ENCODE measurements around the gene IGFL2.
A peak's percentile ranks its signal among the peaks of the same experiment; 100 is the strongest.

Gene IGFL2

GRCh38 chr19:46113726-46114125, 34.3 kb upstream of the IGFL2 start:
- no peaks in the 10 kb centered on the region for H3K36me3 ChIP-seq (ENCODE audit: control insufficient read depth in 1 of 2, insufficient read depth in 2 of 2, low read length in 2 of 2)
- H3K4ac ChIP-seq (ENCODE audit: low read depth, low read length) = no peak overlapping the region

GRCh38 chr19:46115396-46116106, 32.5 kb upstream of the IGFL2 start:
- H4K12ac ChIP-seq (ENCODE audit: low read depth, low read length) = no peak overlapping the region
- H2BK12ac ChIP-seq (ENCODE audit: low read length) = peak overlapping the region; percentile 74
- H3K27me3 ChIP-seq (ENCODE audit: insufficient read depth, low read length) = no peaks in the 10 kb centered on the region
- H3K79me2 ChIP-seq (ENCODE audit: control insufficient read depth, insufficient read depth, low read length, poor library complexity) = no peaks in the 10 kb centered on the region
- no peak overlapping the region for H3K9ac ChIP-seq (ENCODE audit: low read length)
- peak overlapping the region; percentile 46 for H2AFZ ChIP-seq (ENCODE audit: insufficient read depth, low read length, poor library complexity)
- H2BK120ac ChIP-seq (ENCODE audit: insufficient read depth, low read length, poor library complexity) = peak overlapping the region; percentile 91
- H3K14ac ChIP-seq (ENCODE audit: low read length) = peak overlapping the region; percentile 78
- H3K27ac ChIP-seq (ENCODE audit: low read depth, low read length) = peak overlapping the region; percentile 74
- no peak overlapping the region for H3K18ac ChIP-seq (ENCODE audit: low read length)
- DNase-seq = no peak
- no peak overlapping the region for H3K4ac ChIP-seq (ENCODE audit: low read depth, low read length)
- H2BK5ac ChIP-seq (ENCODE audit: low read depth, low read length, poor library complexity) = peak overlapping the region; percentile 66
- H3K36me3 ChIP-seq (ENCODE audit: control insufficient read depth in 1 of 2, insufficient read depth in 2 of 2, low read length in 2 of 2) = no peaks in the 10 kb centered on the region
- peak overlapping the region; percentile 85 for H4K91ac ChIP-seq (ENCODE audit: low read depth, low read length)
- no peak overlapping the region for H3K4me3 ChIP-seq (ENCODE audit: low read depth, low read length)
- no peak overlapping the region for H3K23ac ChIP-seq (ENCODE audit: low read length)
- no peak overlapping the region for H4K8ac ChIP-seq (ENCODE audit: low read depth, low read length)
- peak overlapping the region; percentile 77 for H2AK5ac ChIP-seq (ENCODE audit: low read length)
- H3K9me3 ChIP-seq (ENCODE audit: insufficient read depth, low read depth, low read length) = peaks cover 4% of the 10 kb centered on the region
- H3K79me1 ChIP-seq (ENCODE audit: low read length) = peaks cover 19% of the 10 kb centered on the region
- WGBS (ENCODE audit: extremely low coverage, insufficient coverage, insufficient read length) = no CpG with 5 or more reads among the region's 9 CpGs
- peaks cover 4 to 10% of the 10 kb centered on the region in 2 experiments for H3K4me1 ChIP-seq (ENCODE audit: control insufficient read depth in 1 of 2, insufficient read depth in 2 of 2, low read length in 2 of 2)
- no peak overlapping the region for H3K4me2 ChIP-seq (ENCODE audit: low read length)

More at GRCh38 chr19:46113726-46114125, 34.3 kb upstream of the IGFL2 start:
- no peak overlapping the region for H3K9ac ChIP-seq (ENCODE audit: low read length)
- no peak for DNase-seq
- H3K18ac ChIP-seq (ENCODE audit: low read length) = no peak overlapping the region
- peak overlapping the region; percentile 66 for H3K27ac ChIP-seq (ENCODE audit: low read depth, low read length)
- H2BK120ac ChIP-seq (ENCODE audit: insufficient read depth, low read length, poor library complexity) = peak overlapping the region; percentile 90
- peaks cover 19% of the 10 kb centered on the region for H3K79me1 ChIP-seq (ENCODE audit: low read length)
- H3K79me2 ChIP-seq (ENCODE audit: control insufficient read depth, insufficient read depth, low read length, poor library complexity) = no peaks in the 10 kb centered on the region
- no peak overlapping the region for H2AFZ ChIP-seq (ENCODE audit: insufficient read depth, low read length, poor library complexity)
- H4K12ac ChIP-seq (ENCODE audit: low read depth, low read length) = no peak overlapping the region
- H3K4me3 ChIP-seq (ENCODE audit: low read depth, low read length) = no peak overlapping the region
- H2BK5ac ChIP-seq (ENCODE audit: low read depth, low read length, poor library complexity) = no peak overlapping the region
- WGBS (ENCODE audit: extremely low coverage, insufficient coverage, insufficient read length) = no CpG with 5 or more reads among the region's 1 CpG
- no peak overlapping the region for H4K8ac ChIP-seq (ENCODE audit: low read depth, low read length)
- H2AK5ac ChIP-seq (ENCODE audit: low read length) = no peak overlapping the region
- no peaks in the 10 kb centered on the region for H3K27me3 ChIP-seq (ENCODE audit: insufficient read depth, low read length)
- peaks cover 8 to 10% of the 10 kb centered on the region in 2 experiments for H3K4me1 ChIP-seq (ENCODE audit: control insufficient read depth in 1 of 2, insufficient read depth in 2 of 2, low read length in 2 of 2)
- no peak overlapping the region for H2BK12ac ChIP-seq (ENCODE audit: low read length)
- no peak overlapping the region for H4K91ac ChIP-seq (ENCODE audit: low read depth, low read length)
- H3K9me3 ChIP-seq (ENCODE audit: insufficient read depth, low read depth, low read length) = no peaks in the 10 kb centered on the region
- no peak overlapping the region for H3K14ac ChIP-seq (ENCODE audit: low read length)
- no peak overlapping the region for H3K4me2 ChIP-seq (ENCODE audit: low read length)
- no peak overlapping the region for H3K23ac ChIP-seq (ENCODE audit: low read length)

GRCh38 chr19:46116121-46116520, 31.9 kb upstream of the IGFL2 start:
- Histone ChIP-seq H3K18ac (ENCODE audit: low read length) (no peak overlapping the region), H4K8ac (ENCODE audit: low read depth, low read length) (no peak overlapping the region), H3K9me3 (ENCODE audit: insufficient read depth, low read depth, low read length) (peaks cover 4% of the 10 kb centered on the region), H3K27ac (ENCODE audit: low read depth, low read length) (no peak overlapping the region), H2AFZ (ENCODE audit: insufficient read depth, low read length, poor library complexity) (no peak overlapping the region), H3K4me3 (ENCODE audit: low read depth, low read length) (no peak overlapping the region), H2BK12ac (ENCODE audit: low read length) (no peak overlapping the region), H3K23ac (ENCODE audit: low read length) (no peak overlapping the region), H3K4me1 (ENCODE audit: control insufficient read depth in 1 of 2, insufficient read depth in 2 of 2, low read length in 2 of 2) (peaks cover 4 to 10% of the 10 kb centered on the region in 2 experiments), H3K4me2 (ENCODE audit: low read length) (no peak overlapping the region), H2BK120ac (ENCODE audit: insufficient read depth, low read length, poor library complexity) (no peak overlapping the region), H4K12ac (ENCODE audit: low read depth, low read length) (no peak overlapping the region), H3K9ac (ENCODE audit: low read length) (no peak overlapping the region), H4K91ac (ENCODE audit: low read depth, low read length) (no peak overlapping the region), H2BK5ac (ENCODE audit: low read depth, low read length, poor library complexity) (no peak overlapping the region), H3K14ac (ENCODE audit: low read length) (no peak overlapping the region), H3K36me3 (ENCODE audit: control insufficient read depth in 1 of 2, insufficient read depth in 2 of 2, low read length in 2 of 2) (no peaks in the 10 kb centered on the region), H3K79me1 (ENCODE audit: low read length) (peaks cover 19% of the 10 kb centered on the region), H3K79me2 (ENCODE audit: control insufficient read depth, insufficient read depth, low read length, poor library complexity) (no peaks in the 10 kb centered on the region), H3K4ac (ENCODE audit: low read depth, low read length) (no peak overlapping the region), H3K27me3 (ENCODE audit: insufficient read depth, low read length) (no peaks in the 10 kb centered on the region), H2AK5ac (ENCODE audit: low read length) (no peak overlapping the region)
- no CpG with 5 or more reads among the region's 3 CpGs for WGBS (ENCODE audit: extremely low coverage, insufficient coverage, insufficient read length)
- no peak for DNase-seq

GRCh38 chr19:46118136-46118535, 29.9 kb upstream of the IGFL2 start:
- no peaks in the 10 kb centered on the region for H3K36me3 ChIP-seq (ENCODE audit: control insufficient read depth in 1 of 2, insufficient read depth in 2 of 2, low read length in 2 of 2)
- no peak overlapping the region for H3K4ac ChIP-seq (ENCODE audit: low read depth, low read length)
- H2AFZ ChIP-seq (ENCODE audit: insufficient read depth, low read length, poor library complexity) = no peak overlapping the region
- H4K91ac ChIP-seq (ENCODE audit: low read depth, low read length) = peak overlapping the region; percentile 60
- no peaks in the 10 kb centered on the region for H3K79me2 ChIP-seq (ENCODE audit: control insufficient read depth, insufficient read depth, low read length, poor library complexity)
- no peak overlapping the region for H3K4me3 ChIP-seq (ENCODE audit: low read depth, low read length)
- H3K9me3 ChIP-seq (ENCODE audit: insufficient read depth, low read depth, low read length) = peaks cover 4% of the 10 kb centered on the region
- no peaks in the 10 kb centered on the region for H3K27me3 ChIP-seq (ENCODE audit: insufficient read depth, low read length)
- no peak overlapping the region for H3K4me2 ChIP-seq (ENCODE audit: low read length)
- H3K9ac ChIP-seq (ENCODE audit: low read length) = no peak overlapping the region
- H3K23ac ChIP-seq (ENCODE audit: low read length) = no peak overlapping the region
- H3K79me1 ChIP-seq (ENCODE audit: low read length) = peaks cover 16% of the 10 kb centered on the region
- peak overlapping the region; percentile 1 for H3K27ac ChIP-seq (ENCODE audit: low read depth, low read length)
- H4K8ac ChIP-seq (ENCODE audit: low read depth, low read length) = no peak overlapping the region
- peaks cover 4 to 10% of the 10 kb centered on the region in 2 experiments for H3K4me1 ChIP-seq (ENCODE audit: control insufficient read depth in 1 of 2, insufficient read depth in 2 of 2, low read length in 2 of 2)
- H2BK120ac ChIP-seq (ENCODE audit: insufficient read depth, low read length, poor library complexity) = peak overlapping the region; percentile 37
- H3K18ac ChIP-seq (ENCODE audit: low read length) = no peak overlapping the region
- H2AK5ac ChIP-seq (ENCODE audit: low read length) = no peak overlapping the region
- peak overlapping the region; percentile 4 for H2BK5ac ChIP-seq (ENCODE audit: low read depth, low read length, poor library complexity)
- H4K12ac ChIP-seq (ENCODE audit: low read depth, low read length) = no peak overlapping the region
- peak overlapping the region; percentile 33 for H3K14ac ChIP-seq (ENCODE audit: low read length)
- no CpG with 5 or more reads among the region's 3 CpGs for WGBS (ENCODE audit: extremely low coverage, insufficient coverage, insufficient read length)
- peak in 1 of 2 donors; percentile 60 for DNase-seq
- no peak overlapping the region for H2BK12ac ChIP-seq (ENCODE audit: low read length)
